ENCODE data around the gene MYO3B. TPM values are rescaled to one million over a fixed set of nuclear protein-coding genes. Genes with fewer than 3 reads are reported as not detected.

The MYO3B gene
- total RNA-seq, 2 donors from 2014 or later = 5.2 to 10.9 TPM

DNA sequence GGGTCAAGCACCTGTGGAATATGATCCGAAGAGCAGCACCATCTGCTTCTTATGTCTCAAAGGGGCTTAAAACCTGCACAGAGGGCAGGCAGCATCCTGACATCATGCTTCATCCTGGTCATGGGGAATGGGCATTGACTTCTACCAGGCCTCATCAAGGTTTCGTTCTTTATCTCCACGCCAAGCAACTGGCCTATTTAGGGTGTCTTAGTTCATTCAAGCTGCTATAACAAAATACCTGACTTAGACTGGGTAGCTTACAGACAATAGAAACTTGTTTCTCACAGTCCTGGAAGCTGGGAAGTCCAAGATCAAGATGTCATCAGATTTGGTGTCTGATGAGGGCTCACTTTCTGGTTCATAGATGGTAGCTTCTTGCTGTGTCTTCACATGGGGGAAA, 69.4 kb downstream of the MYO3B start:
- Histone ChIP-seq H3K27me3 (ENCODE audit: control insufficient read depth, insufficient read depth, low read length, poor library complexity, severe bottlenecking) (no peaks in the 10 kb centered on the region), H3K27ac (ENCODE audit: low read depth, low read length) (no peak overlapping the region), H3K9ac (ENCODE audit: extremely low read depth, low read length, poor library complexity, severe bottlenecking) (no peak overlapping the region), H3K36me3 (ENCODE audit: control insufficient read depth, insufficient read depth, low read length) (no peaks in the 10 kb centered on the region), H3K4me3 (ENCODE audit: low read length) (no peak overlapping the region), H3K4me1 (ENCODE audit: control insufficient read depth, insufficient read depth, low read length) (peaks cover 3% of the 10 kb centered on the region), H3K9me3 (ENCODE audit: control insufficient read depth, low read length) (peaks cover 18% of the 10 kb centered on the region)
- WGBS, 2 experiments (ENCODE audit: insufficient coverage in 1 of 2, insufficient read length in 1 of 2) = 93 to 94% methylated on average over 3 of the region's 3 CpGs
- Mint-ChIP-seq H3K27me3 (ENCODE audit: insufficient read depth) (peaks cover 6% of the 10 kb centered on the region), H3K4me1 (peaks cover 10% of the 10 kb centered on the region), H3K27ac (no peak overlapping the region), H3K36me3 (ENCODE audit: low read depth) (peaks cover 3% of the 10 kb centered on the region), H3K9me3 (peaks cover 11% of the 10 kb centered on the region), H3K4me3 (no peak overlapping the region)
- TF ChIP-seq, protein P1, sequence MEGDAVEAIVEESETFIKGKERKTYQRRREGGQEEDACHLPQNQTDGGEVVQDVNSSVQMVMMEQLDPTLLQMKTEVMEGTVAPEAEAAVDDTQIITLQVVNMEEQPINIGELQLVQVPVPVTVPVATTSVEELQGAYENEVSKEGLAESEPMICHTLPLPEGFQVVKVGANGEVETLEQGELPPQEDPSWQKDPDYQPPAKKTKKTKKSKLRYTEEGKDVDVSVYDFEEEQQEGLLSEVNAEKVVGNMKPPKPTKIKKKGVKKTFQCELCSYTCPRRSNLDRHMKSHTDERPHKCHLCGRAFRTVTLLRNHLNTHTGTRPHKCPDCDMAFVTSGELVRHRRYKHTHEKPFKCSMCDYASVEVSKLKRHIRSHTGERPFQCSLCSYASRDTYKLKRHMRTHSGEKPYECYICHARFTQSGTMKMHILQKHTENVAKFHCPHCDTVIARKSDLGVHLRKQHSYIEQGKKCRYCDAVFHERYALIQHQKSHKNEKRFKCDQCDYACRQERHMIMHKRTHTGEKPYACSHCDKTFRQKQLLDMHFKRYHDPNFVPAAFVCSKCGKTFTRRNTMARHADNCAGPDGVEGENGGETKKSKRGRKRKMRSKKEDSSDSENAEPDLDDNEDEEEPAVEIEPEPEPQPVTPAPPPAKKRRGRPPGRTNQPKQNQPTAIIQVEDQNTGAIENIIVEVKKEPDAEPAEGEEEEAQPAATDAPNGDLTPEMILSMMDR (conservative IDR thresholded peaks at IDR 0.05) = no peak
- no peak for DNase-seq

- Mint-ChIP-seq H3K27me3 (ENCODE audit: insufficient read depth) (peaks cover 6% of the 10 kb centered on the region), H3K36me3 (ENCODE audit: low read depth) (peaks cover 3% of the 10 kb centered on the region), H3K27ac (no peak overlapping the region)
Observed at GRCh38 chr2:170247882-170248393, 70.0 kb downstream of the MYO3B start.

GRCh38 chr2:170248574-170249393, 70.8 kb downstream of the MYO3B start:
- WGBS, 2 experiments (ENCODE audit: insufficient coverage in 1 of 2, insufficient read length in 1 of 2) = 88 to 89% methylated on average over 4 of the region's 4 CpGs
- Mint-ChIP-seq H3K27ac (no peak overlapping the region), H3K4me1 (peaks cover 22% of the 10 kb centered on the region)

More at GRCh38 chr2:170247882-170248393, 70.0 kb downstream of the MYO3B start:
- Histone ChIP-seq H3K4me1 (ENCODE audit: control insufficient read depth, insufficient read depth, low read length) (peaks cover 3% of the 10 kb centered on the region), H3K9ac (ENCODE audit: extremely low read depth, low read length, poor library complexity, severe bottlenecking) (no peak overlapping the region), H3K36me3 (ENCODE audit: control insufficient read depth, insufficient read depth, low read length) (no peaks in the 10 kb centered on the region), H3K27ac (ENCODE audit: low read depth, low read length) (no peak overlapping the region), H3K4me3 (ENCODE audit: low read length) (no peak overlapping the region), H3K9me3 (ENCODE audit: control insufficient read depth, low read length) (peaks cover 18% of the 10 kb centered on the region), H3K27me3 (ENCODE audit: control insufficient read depth, insufficient read depth, low read length, poor library complexity, severe bottlenecking) (no peaks in the 10 kb centered on the region)
- peaks cover 14% of the 10 kb centered on the region for H3K9me3 Mint-ChIP-seq
- DNase-seq = no peak
- H3K4me1 Mint-ChIP-seq = peaks cover 14% of the 10 kb centered on the region
- TF ChIP-seq, protein P1 (conservative IDR thresholded peaks at IDR 0.05) = no peak
- H3K4me3 Mint-ChIP-seq = no peak overlapping the region
- WGBS, 2 experiments (ENCODE audit: insufficient coverage in 1 of 2, insufficient read length in 1 of 2) = 100% methylated on average over 1 of the region's 1 CpG; no CpG with 5 or more reads in 1 of the 2 experiments

More at GRCh38 chr2:170248574-170249393, 70.8 kb downstream of the MYO3B start:
- peaks cover 3% of the 10 kb centered on the region for H3K36me3 Mint-ChIP-seq (ENCODE audit: low read depth)
- DNase-seq = no peak
- no peaks in the 10 kb centered on the region for H3K27me3 ChIP-seq (ENCODE audit: control insufficient read depth, insufficient read depth, low read length, poor library complexity, severe bottlenecking)
- H3K36me3 ChIP-seq (ENCODE audit: control insufficient read depth, insufficient read depth, low read length) = no peaks in the 10 kb centered on the region
- H3K4me1 ChIP-seq (ENCODE audit: control insufficient read depth, insufficient read depth, low read length) = peaks cover 6% of the 10 kb centered on the region
- TF ChIP-seq, protein P1 (conservative IDR thresholded peaks at IDR 0.05) = no peak
- H3K9me3 ChIP-seq (ENCODE audit: control insufficient read depth, low read length) = peaks cover 18% of the 10 kb centered on the region
- no peak overlapping the region for H3K9ac ChIP-seq (ENCODE audit: extremely low read depth, low read length, poor library complexity, severe bottlenecking)
- no peak overlapping the region for H3K4me3 Mint-ChIP-seq
- peaks cover 6% of the 10 kb centered on the region for H3K27me3 Mint-ChIP-seq (ENCODE audit: insufficient read depth)
- H3K9me3 Mint-ChIP-seq = peaks cover 14% of the 10 kb centered on the region
- no peak overlapping the region for H3K4me3 ChIP-seq (ENCODE audit: low read length)
- H3K27ac ChIP-seq (ENCODE audit: low read depth, low read length) = no peak overlapping the region
